ENCODE results near the gene MACF1. TPM values are rescaled to one million over a fixed set of nuclear protein-coding genes. Genes with fewer than 3 reads are reported as not detected.

MACF1 gene
- total RNA-seq, 6 donors from 2014 or later, result 359 to 1,160 (median 531) TPM

- Histone ChIP-seq H3K4me1 (no peaks in the 10 kb centered on the region), H3K4me3 (no peak overlapping the region), H3K27ac (no peak overlapping the region), H3K9me3 (no peaks in the 10 kb centered on the region), H3K36me3 (peaks cover 0 to 49% (median 34%) of the 10 kb centered on the region in 4 donors), H3K27me3 (no peaks in the 10 kb centered on the region)
- no peak for ATAC-seq (ENCODE audit: low FRiP score in 2 of 2)
- TF ChIP-seq POLR2A (IDR thresholded peaks at IDR 0.05) (no peak), EP300 (IDR thresholded peaks at IDR 0.05) (no peak), CTCF (IDR thresholded peaks at IDR 0.05) (no peak), POLR2AphosphoS5 (IDR thresholded peaks at IDR 0.05) (no peak)
- WGBS, 2 donors, result 77 to 93% methylated on average over 8 to 10 of the region's 10 CpGs
- DNase-seq, result no peak
Observed at GRCh38 chr1:39529901-39530535, 325.5 kb downstream of the MACF1 start.

GRCh38 chr1:39531526-39531925 is 327.0 kb downstream of the MACF1 start:
- H3K27ac ChIP-seq, result no peak overlapping the region
- H3K4me3 ChIP-seq, result no peak overlapping the region
- H3K36me3 ChIP-seq, result peaks cover 0 to 51% (median 34%) of the 10 kb centered on the region in 4 donors
- TF ChIP-seq POLR2AphosphoS5 (IDR thresholded peaks at IDR 0.05), result no peak
- no peak for TF ChIP-seq CTCF (IDR thresholded peaks at IDR 0.05)
- no peak for TF ChIP-seq EP300 (IDR thresholded peaks at IDR 0.05)
- no peak for TF ChIP-seq POLR2A (IDR thresholded peaks at IDR 0.05)
- no peaks in the 10 kb centered on the region for H3K9me3 ChIP-seq
- ATAC-seq (ENCODE audit: low FRiP score in 2 of 2), result no peak
- WGBS, 2 donors, result 93 to 98% methylated on average over 2 to 4 of the region's 4 CpGs
- H3K27me3 ChIP-seq, result no peaks in the 10 kb centered on the region
- no peak for DNase-seq
- no peaks in the 10 kb centered on the region for H3K4me1 ChIP-seq

- no peaks in the 10 kb centered on the region for H3K9me3 ChIP-seq
- no peaks in the 10 kb centered on the region for H3K27me3 ChIP-seq
- no peak overlapping the region for H3K27ac ChIP-seq
- no peaks in the 10 kb centered on the region for H3K4me1 ChIP-seq
- no peak overlapping the region for H3K4me3 ChIP-seq
- WGBS, 2 donors, result 85 to 100% methylated on average over 1 of the region's 1 CpG
- peaks cover 0 to 35% (median 22%) of the 10 kb centered on the region in 4 donors for H3K36me3 ChIP-seq
- DNase-seq, result no peak
- no peak for ATAC-seq (ENCODE audit: low FRiP score in 2 of 2)
- TF ChIP-seq EP300 (IDR thresholded peaks at IDR 0.05) (no peak), CTCF (IDR thresholded peaks at IDR 0.05) (no peak)
Observed at GRCh38 chr1:39533442-39533841, 328.9 kb downstream of the MACF1 start.

Other genes starting within 250 kb of the MACF1 start
- gene AKIRIN1, start 213.4 kb upstream of the MACF1 start, total RNA-seq, result 10 to 100 TPM; 10.5 to 50.6 (median 37.8) TPM
- gene NDUFS5, start 178.3 kb upstream of the MACF1 start, total RNA-seq, result 100 to 1,000 TPM; 108 to 250 (median 166) TPM